HG02840 (cell line): ENCODE results near the gene DNMBP.
"Not testable (repeated sequence)": the region's sequence is repeated elsewhere in the genome, so short reads cannot be mapped to it uniquely, and the experiment has no call there.

Experiments used
- ATAC-seq: cut with Tn5 transposase; IDR thresholded peaks from one replicate; pipeline ENCODE4 v1.9.1; 2021; ENCODE audit warnings: mild to moderate bottlenecking, moderate library complexity, moderate number of reproducible peaks; ENCODE audit not compliant: unreplicated experiment, low FRiP score

Gene DNMBP

GRCh38 chr10:99843310-99843709, 166.4 kb downstream of the DNMBP start:
- no peak for ATAC-seq

- ATAC-seq = no peak
Observed at GRCh38 chr10:99841746-99842145, 168.0 kb downstream of the DNMBP start.

- ATAC-seq = not testable (repeated sequence)
Observed at GRCh38 chr10:99840859-99841258, 168.9 kb downstream of the DNMBP start.

GRCh38 chr10:99836711-99837110, 173.0 kb downstream of the DNMBP start:
- no peak for ATAC-seq

- no peak for ATAC-seq
Observed at GRCh38 chr10:99835947-99836346, 173.8 kb downstream of the DNMBP start.

- ATAC-seq = no peak
Observed at GRCh38 chr10:99834410-99834809, 175.3 kb downstream of the DNMBP start.

GRCh38 chr10:99832439-99832838, 177.3 kb downstream of the DNMBP start:
- no peak for ATAC-seq

GRCh38 chr10:99828464-99828863, 181.3 kb downstream of the DNMBP start:
- no peak for ATAC-seq

GRCh38 chr10:99827936-99828335, 181.8 kb downstream of the DNMBP start:
- ATAC-seq = no peak
